Ovary (tissue), 3 donors: ENCODE results near the gene HENMT1.

Experiments used
- CTCF ChIP-seq, 3 donors: fragments of 450-650 bp in 2 of 3; fragments of 200-600 bp in 1 of 3; IDR thresholded peaks; one replicate each; pipeline versions ENCODE4 v1.5.1 to v1.8.0; 2016 to 2022; ENCODE audit warnings: antibody characterized with exemption in 3 of 3, mild to moderate bottlenecking in 1 of 3
- POLR2A ChIP-seq: fragments of 450-650 bp; IDR thresholded peaks from one replicate; pipeline ENCODE4 v1.6.1; 2017; ENCODE audit warnings: antibody characterized with exemption, mild to moderate bottlenecking, moderate library complexity
- donor health status: DM: no; HTN: no; CAD: no.

GRCh38 chr1:108617008-108617723, 43.7 kb downstream of the HENMT1 start:
- no peak for TF ChIP-seq POLR2A
- TF ChIP-seq CTCF (IDR thresholded peaks at IDR 0.05) = no peak
